ENCODE measurements around the gene HPCA.

HPCA gene

GRCh38 chr1:32871364-32872191 lies 14.7 kb upstream of the HPCA start:
- DNase-seq = no peak

- DNase-seq = no peak
These were observed 14.2 kb upstream of the HPCA start for GRCh38 chr1:32872192-32872460.

GRCh38 chr1:32873484-32873883 lies 12.8 kb upstream of the HPCA start:
- no peak for DNase-seq

GRCh38 chr1:32874860-32875752 lies 11.2 kb upstream of the HPCA start:
- DNase-seq = no peak

GRCh38 chr1:32876341-32877210 lies 9.7 kb upstream of the HPCA start:
- no peak for DNase-seq

GRCh38 chr1:32877211-32878110 lies 8.8 kb upstream of the HPCA start:
- DNase-seq = no peak

GRCh38 chr1:32878183-32878582 lies 8.1 kb upstream of the HPCA start:
- no peak for DNase-seq

GRCh38 chr1:32878637-32879041 lies 7.7 kb upstream of the HPCA start:
- DNase-seq = no peak

GRCh38 chr1:32881291-32881690 lies 5.0 kb upstream of the HPCA start:
- no peak for DNase-seq

GRCh38 chr1:32881871-32882850 lies 4.1 kb upstream of the HPCA start:
- no peak for DNase-seq

- DNase-seq = no peak
These were observed 2.8 kb upstream of the HPCA start for GRCh38 chr1:32883338-32884031.

GRCh38 chr1:32884032-32884372 lies 2.3 kb upstream of the HPCA start:
- no peak for DNase-seq

- no peak for DNase-seq
These were observed 1.6 kb upstream of the HPCA start for GRCh38 chr1:32884726-32885125.

GRCh38 chr1:32885676-32886003 lies 651 bp upstream of the HPCA start:
- no peak for DNase-seq

- DNase-seq = no peak
These were observed 630 bp downstream of the HPCA start for GRCh38 chr1:32886828-32887414.

GRCh38 chr1:32887623-32888022 lies 1.3 kb downstream of the HPCA start:
- no peak for DNase-seq

- no peak for DNase-seq
These were observed 1.8 kb downstream of the HPCA start for GRCh38 chr1:32888134-32888533.

- no peak for DNase-seq
These were observed 2.6 kb downstream of the HPCA start for GRCh38 chr1:32888677-32889420.

- DNase-seq = no peak
These were observed 3.5 kb downstream of the HPCA start for GRCh38 chr1:32889731-32890278.

All from GF-D8 (cell line).